GM23338 (cell line): ENCODE measurements around the gene ACTR6. TPM values are rescaled to one million over a fixed set of nuclear protein-coding genes. Genes with fewer than 3 reads are reported as not detected.
"Not testable (repeated sequence)": the region's sequence is repeated elsewhere in the genome, so short reads cannot be mapped to it uniquely, and the experiment has no call there.

Source experiments
- ATAC-seq: fragments of 200-7000 bp; cut with Tn5 transposase; 3 replicates; pipeline ENCODE4 v1.9.1; 2020
- DNase-seq: peaks from one replicate; pipeline ENCODE4 v3.0.0-alpha.2; 2015; ENCODE audit warnings: low spot score
- H2AFZ ChIP-seq: fragments of 200-600 bp; sonication (generic); 2 replicates; pipeline ENCODE4 v1.8.0; 2016; ENCODE audit warnings: antibody characterized with exemption, mild to moderate bottlenecking, moderate library complexity
- H3F3A ChIP-seq: fragments of 200-600 bp; sonication (generic); replicated peaks from 2 replicates; pipeline ENCODE4 v1.8.0; 2017; ENCODE audit warnings: antibody characterized with exemption, mixed run types, low read depth
- H3K27ac ChIP-seq: fragments of 200-600 bp; sonication (generic); 2 replicates; pipeline ENCODE4 v1.6.1; 2016; ENCODE audit warnings: low read depth
- H3K27me3 ChIP-seq: fragments of 200-600 bp; sonication (generic); 2 replicates; pipeline ENCODE4 v1.8.0; 2016; ENCODE audit warnings: mild to moderate bottlenecking, mixed run types, moderate library complexity; ENCODE audit not compliant: insufficient read depth
- H3K36me3 ChIP-seq: fragments of 200-600 bp; sonication (generic); 2 replicates; pipeline ENCODE4 v1.8.0; 2016; ENCODE audit warnings: mild to moderate bottlenecking; ENCODE audit not compliant: insufficient read depth
- H3K4me1 ChIP-seq: fragments of 200-600 bp; sonication (generic); 2 replicates; pipeline ENCODE4 v1.8.0; 2016; ENCODE audit warnings: mild to moderate bottlenecking, moderate library complexity; ENCODE audit not compliant: insufficient read depth
- H3K4me2 ChIP-seq: fragments of 200-600 bp; sonication (generic); 2 replicates; pipeline ENCODE4 v1.7.1; 2017; ENCODE audit warnings: mixed run types
- H3K4me3 ChIP-seq: fragments of 200-600 bp; sonication (generic); 2 replicates; pipeline ENCODE4 v1.6.1; 2016; ENCODE audit warnings: mixed run types
- H3K79me2 ChIP-seq: fragments of 200-600 bp; sonication (generic); replicated peaks from 2 replicates; pipeline ENCODE4 v1.8.0; 2017; ENCODE audit warnings: mild to moderate bottlenecking; ENCODE audit not compliant: insufficient read depth
- H3K9me2 ChIP-seq: fragments of 200-600 bp; sonication (generic); 2 replicates; pipeline ENCODE4 v1.8.0; 2017; ENCODE audit not compliant: insufficient read depth
- H4K20me1 ChIP-seq: fragments of 200-600 bp; sonication (generic); replicated peaks from 2 replicates; pipeline ENCODE4 v1.8.0; 2017; ENCODE audit warnings: mild to moderate bottlenecking; ENCODE audit not compliant: insufficient read depth
- H3K27ac Mint-ChIP-seq: 2 replicates; pipeline ENCODE4 v1.8.0; 2020; ENCODE audit warnings: inconsistent platforms, mild to moderate bottlenecking, moderate library complexity, mixed read lengths
- H3K27me3 Mint-ChIP-seq: 3 replicates; pipeline ENCODE4 v1.8.0; 2022; ENCODE audit warnings: low read depth, mild to moderate bottlenecking, moderate library complexity, mixed read lengths, inconsistent platforms; ENCODE audit not compliant: insufficient read depth, poor library complexity
- H3K36me3 Mint-ChIP-seq: 3 replicates; pipeline ENCODE4 v1.8.0; 2021; ENCODE audit warnings: low read depth, mild to moderate bottlenecking, inconsistent platforms, moderate library complexity, mixed read lengths
- H3K4me1 Mint-ChIP-seq: 3 replicates; pipeline ENCODE4 v1.8.0; 2020; ENCODE audit warnings: mild to moderate bottlenecking, inconsistent platforms, mixed read lengths
- H3K4me3 Mint-ChIP-seq: 3 replicates; pipeline ENCODE4 v1.8.0; 2021; ENCODE audit warnings: moderate library complexity, mild to moderate bottlenecking, inconsistent platforms, mixed read lengths
- H3K9me3 Mint-ChIP-seq: 3 replicates; pipeline ENCODE4 v1.8.0; 2020; ENCODE audit warnings: moderate library complexity, mild to moderate bottlenecking, inconsistent platforms, mixed read lengths
- STAT1 ChIP-seq: IDR thresholded peaks from one replicate; pipeline ENCODE4 v1.6.1; 2016; ENCODE audit warnings: antibody characterized with exemption; ENCODE audit not compliant: unreplicated experiment
- polyA plus RNA-seq: library from polyadenylated mRNA; unstranded; fragments of >200 nt; fragmentation: Nextera tagmentation; extraction: Ambion mirVana; gene quantifications from 2 replicates; pipeline ENCODE4 v1.2.1, GENCODE V29; 2016
- total RNA-seq: library from RNA; depleted of rRNA; stranded (reverse); fragments of >200 nt; shearing (Covaris generic); gene quantifications from 2 replicates; pipeline ENCODE4 v1.2.3, GENCODE V29; 2014
- TF ChIP-seq, protein P1 (sequence below): fragments of 250-450 bp; sonication (Bioruptor Pico); IDR thresholded peaks from 2 replicates; pipeline ENCODE4 v1.5.0; 2020; ENCODE audit warnings: mild to moderate bottlenecking, moderate library complexity

ACTR6 gene
- total and polyA plus RNA-seq, 2 experiments from 2014 or later = 30.1 to 42.5 TPM

DNA sequence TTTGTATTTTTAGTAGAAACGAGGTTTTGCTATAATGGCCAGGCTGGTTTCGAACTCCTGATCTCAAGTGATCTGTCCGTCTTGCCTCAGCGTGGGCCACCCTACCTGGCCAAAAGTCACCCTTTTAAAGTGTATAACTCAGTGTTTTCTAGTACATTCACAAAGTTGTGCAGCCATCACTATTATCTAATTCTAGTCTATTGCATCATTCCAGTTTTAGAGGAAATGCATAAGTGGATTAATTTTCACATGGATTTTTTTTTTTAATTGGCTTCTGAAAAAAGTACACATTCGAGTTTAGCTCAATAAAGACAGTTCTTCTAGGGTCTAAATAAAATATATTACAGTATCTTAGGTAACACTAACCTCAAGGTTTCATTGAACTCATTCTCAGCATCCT, 62.5 kb downstream of the ACTR6 start (continued):
- TF ChIP-seq, protein P1, sequence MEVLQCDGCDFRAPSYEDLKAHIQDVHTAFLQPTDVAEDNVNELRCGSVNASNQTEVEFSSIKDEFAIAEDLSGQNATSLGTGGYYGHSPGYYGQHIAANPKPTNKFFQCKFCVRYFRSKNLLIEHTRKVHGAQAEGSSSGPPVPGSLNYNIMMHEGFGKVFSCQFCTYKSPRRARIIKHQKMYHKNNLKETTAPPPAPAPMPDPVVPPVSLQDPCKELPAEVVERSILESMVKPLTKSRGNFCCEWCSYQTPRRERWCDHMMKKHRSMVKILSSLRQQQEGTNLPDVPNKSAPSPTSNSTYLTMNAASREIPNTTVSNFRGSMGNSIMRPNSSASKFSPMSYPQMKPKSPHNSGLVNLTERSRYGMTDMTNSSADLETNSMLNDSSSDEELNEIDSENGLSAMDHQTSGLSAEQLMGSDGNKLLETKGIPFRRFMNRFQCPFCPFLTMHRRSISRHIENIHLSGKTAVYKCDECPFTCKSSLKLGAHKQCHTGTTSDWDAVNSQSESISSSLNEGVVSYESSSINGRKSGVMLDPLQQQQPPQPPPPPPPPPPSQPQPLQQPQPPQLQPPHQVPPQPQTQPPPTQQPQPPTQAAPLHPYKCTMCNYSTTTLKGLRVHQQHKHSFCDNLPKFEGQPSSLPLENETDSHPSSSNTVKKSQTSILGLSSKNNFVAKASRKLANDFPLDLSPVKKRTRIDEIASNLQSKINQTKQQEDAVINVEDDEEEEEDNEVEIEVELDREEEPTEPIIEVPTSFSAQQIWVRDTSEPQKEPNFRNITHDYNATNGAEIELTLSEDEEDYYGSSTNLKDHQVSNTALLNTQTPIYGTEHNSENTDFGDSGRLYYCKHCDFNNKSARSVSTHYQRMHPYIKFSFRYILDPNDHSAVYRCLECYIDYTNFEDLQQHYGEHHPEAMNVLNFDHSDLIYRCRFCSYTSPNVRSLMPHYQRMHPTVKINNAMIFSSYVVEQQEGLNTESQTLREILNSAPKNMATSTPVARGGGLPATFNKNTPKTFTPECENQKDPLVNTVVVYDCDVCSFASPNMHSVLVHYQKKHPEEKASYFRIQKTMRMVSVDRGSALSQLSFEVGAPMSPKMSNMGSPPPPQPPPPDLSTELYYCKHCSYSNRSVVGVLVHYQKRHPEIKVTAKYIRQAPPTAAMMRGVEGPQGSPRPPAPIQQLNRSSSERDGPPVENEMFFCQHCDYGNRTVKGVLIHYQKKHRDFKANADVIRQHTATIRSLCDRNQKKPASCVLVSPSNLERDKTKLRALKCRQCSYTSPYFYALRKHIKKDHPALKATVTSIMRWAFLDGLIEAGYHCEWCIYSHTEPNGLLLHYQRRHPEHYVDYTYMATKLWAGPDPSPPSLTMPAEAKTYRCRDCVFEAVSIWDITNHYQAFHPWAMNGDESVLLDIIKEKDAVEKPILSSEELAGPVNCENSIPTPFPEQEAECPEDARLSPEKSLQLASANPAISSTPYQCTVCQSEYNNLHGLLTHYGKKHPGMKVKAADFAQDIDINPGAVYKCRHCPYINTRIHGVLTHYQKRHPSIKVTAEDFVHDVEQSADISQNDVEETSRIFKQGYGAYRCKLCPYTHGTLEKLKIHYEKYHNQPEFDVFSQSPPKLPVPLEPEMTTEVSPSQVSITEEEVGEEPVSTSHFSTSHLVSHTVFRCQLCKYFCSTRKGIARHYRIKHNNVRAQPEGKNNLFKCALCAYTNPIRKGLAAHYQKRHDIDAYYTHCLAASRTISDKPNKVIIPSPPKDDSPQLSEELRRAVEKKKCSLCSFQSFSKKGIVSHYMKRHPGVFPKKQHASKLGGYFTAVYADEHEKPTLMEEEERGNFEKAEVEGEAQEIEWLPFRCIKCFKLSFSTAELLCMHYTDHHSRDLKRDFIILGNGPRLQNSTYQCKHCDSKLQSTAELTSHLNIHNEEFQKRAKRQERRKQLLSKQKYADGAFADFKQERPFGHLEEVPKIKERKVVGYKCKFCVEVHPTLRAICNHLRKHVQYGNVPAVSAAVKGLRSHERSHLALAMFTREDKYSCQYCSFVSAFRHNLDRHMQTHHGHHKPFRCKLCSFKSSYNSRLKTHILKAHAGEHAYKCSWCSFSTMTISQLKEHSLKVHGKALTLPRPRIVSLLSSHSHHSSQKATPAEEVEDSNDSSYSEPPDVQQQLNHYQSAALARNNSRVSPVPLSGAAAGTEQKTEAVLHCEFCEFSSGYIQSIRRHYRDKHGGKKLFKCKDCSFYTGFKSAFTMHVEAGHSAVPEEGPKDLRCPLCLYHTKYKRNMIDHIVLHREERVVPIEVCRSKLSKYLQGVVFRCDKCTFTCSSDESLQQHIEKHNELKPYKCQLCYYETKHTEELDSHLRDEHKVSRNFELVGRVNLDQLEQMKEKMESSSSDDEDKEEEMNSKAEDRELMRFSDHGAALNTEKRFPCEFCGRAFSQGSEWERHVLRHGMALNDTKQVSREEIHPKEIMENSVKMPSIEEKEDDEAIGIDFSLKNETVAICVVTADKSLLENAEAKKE (CRISPR knock-in tag) = no peak

DNA sequence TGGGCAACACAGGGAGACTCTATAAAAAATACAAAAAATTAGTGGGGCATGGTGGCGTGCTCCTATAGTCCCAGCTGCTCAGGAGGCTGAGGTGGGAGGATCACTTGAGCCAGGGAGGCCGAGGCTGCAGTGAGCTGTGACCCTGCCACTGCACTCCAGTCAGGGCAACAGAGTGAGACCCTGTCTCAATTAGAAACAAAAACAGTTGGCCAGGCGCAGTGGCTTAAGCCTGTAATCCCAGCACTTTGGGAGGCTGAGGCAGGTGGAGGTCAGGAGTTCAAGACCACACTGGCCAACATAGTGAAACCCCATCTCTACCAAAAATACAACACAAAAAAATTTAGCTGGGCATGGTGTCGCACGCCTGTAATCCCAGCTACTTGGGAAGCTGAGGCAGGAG, 64.5 kb downstream of the ACTR6 start:
- Histone ChIP-seq H3K79me2 (peaks cover 26% of the 10 kb centered on the region), H3K4me1 (peaks cover 16% of the 10 kb centered on the region)
- H2AFZ ChIP-seq, H3K27me3 Mint-ChIP-seq, H3K9me3 Mint-ChIP-seq, H3K27me3 ChIP-seq, H3K36me3 Mint-ChIP-seq, H3K4me3 ChIP-seq, H3F3A ChIP-seq, H3K36me3 ChIP-seq, ATAC-seq, H3K27ac ChIP-seq, H3K27ac Mint-ChIP-seq, H3K4me2 ChIP-seq, H3K4me3 Mint-ChIP-seq, H3K9me2 ChIP-seq, H4K20me1 ChIP-seq, DNase-seq: not testable (repeated sequence)
- peaks cover 15% of the 10 kb centered on the region for H3K4me1 Mint-ChIP-seq

DNA sequence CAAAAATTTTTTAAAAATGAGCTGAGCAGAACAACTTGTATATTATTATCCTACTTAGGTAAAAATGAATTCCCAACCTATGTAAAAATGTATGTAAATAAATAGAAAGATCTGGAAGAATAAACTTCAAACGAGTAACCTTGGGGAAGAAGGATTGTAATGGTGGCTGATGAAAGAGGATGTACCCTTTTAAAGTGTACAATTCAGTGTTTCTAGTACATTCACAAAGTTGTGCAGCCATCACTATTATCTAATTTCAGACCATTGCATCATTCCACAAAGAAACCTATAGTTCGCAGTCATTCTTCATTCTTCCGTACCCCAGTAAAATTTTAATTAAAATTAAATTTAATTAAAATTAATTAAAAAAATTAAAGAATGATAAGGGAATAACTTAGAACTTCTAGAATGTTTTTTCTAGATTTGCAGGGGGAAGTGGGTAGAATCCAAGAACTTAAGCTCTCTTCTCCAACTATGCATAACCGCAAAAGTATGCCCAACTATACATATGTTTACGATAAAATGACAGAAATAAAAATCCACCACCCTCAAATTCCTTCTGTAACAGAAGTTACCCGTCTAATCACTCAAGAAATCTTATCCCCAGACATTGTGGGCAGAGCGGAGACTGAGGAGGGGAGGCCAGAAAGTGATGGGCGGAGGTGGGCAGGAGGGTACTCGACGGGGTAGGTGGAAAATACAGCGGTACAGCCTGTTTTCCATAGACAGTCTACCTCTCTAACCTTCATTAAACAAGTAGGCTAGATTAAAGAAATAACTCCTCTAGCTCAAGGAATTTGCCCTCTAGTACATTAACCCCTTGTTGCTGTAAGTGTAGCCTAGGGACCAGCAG, 65.3 kb downstream of the ACTR6 start:
- H3K4me1 Mint-ChIP-seq = peaks cover 15% of the 10 kb centered on the region
- no peaks in the 10 kb centered on the region for H3K9me2 ChIP-seq
- H2AFZ ChIP-seq = peak overlapping the region; percentile 99
- peaks cover 8% of the 10 kb centered on the region for H3K27me3 Mint-ChIP-seq
- peaks cover 9% of the 10 kb centered on the region; the same call in 1 of the 2 replicates for H4K20me1 ChIP-seq
- no peaks in the 10 kb centered on the region for H3K36me3 ChIP-seq
- no peaks in the 10 kb centered on the region; the same call in 2 of the 3 replicates for H3K36me3 Mint-ChIP-seq
- peak overlapping the region; percentile 97 for H3K27ac ChIP-seq
- H3K27me3 ChIP-seq = no peaks in the 10 kb centered on the region
- peak; percentile 5 for ATAC-seq
- H3K79me2 ChIP-seq = peaks cover 34% of the 10 kb centered on the region
- H3F3A ChIP-seq = no peaks in the 10 kb centered on the region
- peak overlapping the region; percentile 99 for H3K4me3 Mint-ChIP-seq
- H3K9me3 Mint-ChIP-seq = no peaks in the 10 kb centered on the region
- DNase-seq = no peak
- H3K4me1 ChIP-seq = peaks cover 16% of the 10 kb centered on the region
- H3K4me3 ChIP-seq = peak overlapping the region; percentile 84
- H3K4me2 ChIP-seq = peak overlapping the region; percentile 94
- H3K27ac Mint-ChIP-seq = peak overlapping the region; percentile 99
- TF ChIP-seq, protein P1 (CRISPR knock-in tag) = no peak
- no peak for TF ChIP-seq STAT1
